ENCODE data around the gene SCTR. TPM values are rescaled to one million over a fixed set of nuclear protein-coding genes. Genes with fewer than 3 reads are reported as not detected.

SCTR gene
- total RNA-seq, 2 experiments from 2014 or later = not detected

- Mint-ChIP-seq H3K27ac (no peak overlapping the region), H3K4me3 (no peak overlapping the region), H3K9me3 (no peaks in the 10 kb centered on the region), H3K4me1 (no peaks in the 10 kb centered on the region), H3K36me3 (ENCODE audit: low read depth) (no peaks in the 10 kb centered on the region), H3K27me3 (peaks cover 3% of the 10 kb centered on the region)
- CTCF ChIA-PET = no interaction called here
- POLR2A ChIA-PET = no interaction called here
- no peak for DNase-seq
Observed at GRCh38 chr2:119490106-119490505, 34.2 kb downstream of the SCTR start.

GRCh38 chr2:119489232-119489952, 34.9 kb downstream of the SCTR start:
- ChIA-PET POLR2A (no interaction called here), CTCF (no interaction called here)
- H3K9me3 Mint-ChIP-seq = no peaks in the 10 kb centered on the region
- H3K4me3 Mint-ChIP-seq = no peak overlapping the region
- H3K36me3 Mint-ChIP-seq (ENCODE audit: low read depth) = no peaks in the 10 kb centered on the region
- H3K27ac Mint-ChIP-seq = no peak overlapping the region
- H3K27me3 Mint-ChIP-seq = no peaks in the 10 kb centered on the region
- H3K4me1 Mint-ChIP-seq = no peaks in the 10 kb centered on the region
- no peak for DNase-seq

GRCh38 chr2:119488245-119489214, 35.8 kb downstream of the SCTR start:
- CTCF ChIA-PET = no interaction called here
- Mint-ChIP-seq H3K36me3 (ENCODE audit: low read depth) (no peaks in the 10 kb centered on the region), H3K4me3 (no peak overlapping the region), H3K4me1 (no peaks in the 10 kb centered on the region), H3K27ac (no peak overlapping the region), H3K27me3 (no peaks in the 10 kb centered on the region), H3K9me3 (no peaks in the 10 kb centered on the region)
- no peak for DNase-seq
- POLR2A ChIA-PET = no interaction called here

GRCh38 chr2:119487434-119488244, 36.6 kb downstream of the SCTR start:
- no peak overlapping the region for H3K27ac Mint-ChIP-seq
- POLR2A ChIA-PET = no interaction called here
- H3K27me3 Mint-ChIP-seq = no peaks in the 10 kb centered on the region
- H3K4me3 Mint-ChIP-seq = no peak overlapping the region
- no peaks in the 10 kb centered on the region for H3K9me3 Mint-ChIP-seq
- no peaks in the 10 kb centered on the region for H3K4me1 Mint-ChIP-seq
- no peak for DNase-seq
- CTCF ChIA-PET = no interaction called here
- no peaks in the 10 kb centered on the region for H3K36me3 Mint-ChIP-seq (ENCODE audit: low read depth)

GRCh38 chr2:119486886-119487285, 37.4 kb downstream of the SCTR start:
- Mint-ChIP-seq H3K27me3 (no peaks in the 10 kb centered on the region), H3K9me3 (no peaks in the 10 kb centered on the region), H3K4me1 (no peaks in the 10 kb centered on the region), H3K27ac (no peak overlapping the region), H3K36me3 (ENCODE audit: low read depth) (no peaks in the 10 kb centered on the region), H3K4me3 (no peak overlapping the region)
- POLR2A ChIA-PET = no interaction called here
- CTCF ChIA-PET = no interaction called here
- DNase-seq = no peak

- Mint-ChIP-seq H3K27me3 (no peaks in the 10 kb centered on the region), H3K4me3 (no peak overlapping the region), H3K9me3 (no peaks in the 10 kb centered on the region), H3K27ac (no peak overlapping the region), H3K4me1 (no peaks in the 10 kb centered on the region), H3K36me3 (ENCODE audit: low read depth) (no peaks in the 10 kb centered on the region)
- ChIA-PET POLR2A (interaction anchor here (0.6 kb wide), 1 partner anchor 653 kb away, joined by 3 read pairs; no protein-coding TSS in a partner anchor), CTCF (no interaction called here)
- no peak for DNase-seq
Observed at GRCh38 chr2:119486196-119486827, 38.0 kb downstream of the SCTR start.

- H3K4me1 Mint-ChIP-seq = no peaks in the 10 kb centered on the region
- POLR2A ChIA-PET = interaction anchor here (0.6 kb wide), 1 partner anchor 654 kb away, joined by 3 read pairs; no protein-coding TSS in a partner anchor
- CTCF ChIA-PET = no interaction called here
- DNase-seq = no peak
- no peaks in the 10 kb centered on the region for H3K9me3 Mint-ChIP-seq
- no peaks in the 10 kb centered on the region for H3K27me3 Mint-ChIP-seq
- H3K36me3 Mint-ChIP-seq (ENCODE audit: low read depth) = no peaks in the 10 kb centered on the region
- H3K27ac Mint-ChIP-seq = no peak overlapping the region
- no peak overlapping the region for H3K4me3 Mint-ChIP-seq
Observed at GRCh38 chr2:119485336-119486110, 38.8 kb downstream of the SCTR start.

- H3K4me3 Mint-ChIP-seq = no peak overlapping the region
- no peaks in the 10 kb centered on the region for H3K27me3 Mint-ChIP-seq
- ChIA-PET POLR2A (no interaction called here), CTCF (no interaction called here)
- H3K9me3 Mint-ChIP-seq = no peaks in the 10 kb centered on the region
- H3K4me1 Mint-ChIP-seq = no peaks in the 10 kb centered on the region
- no peak for DNase-seq
- H3K27ac Mint-ChIP-seq = no peak overlapping the region
- no peaks in the 10 kb centered on the region for H3K36me3 Mint-ChIP-seq (ENCODE audit: low read depth)
Observed at GRCh38 chr2:119484834-119485233, 39.4 kb downstream of the SCTR start.

GRCh38 chr2:119483896-119484718, 40.2 kb downstream of the SCTR start:
- no peaks in the 10 kb centered on the region for H3K4me1 Mint-ChIP-seq
- ChIA-PET CTCF (no interaction called here), POLR2A (no interaction called here)
- H3K27ac Mint-ChIP-seq = no peak overlapping the region
- no peak overlapping the region for H3K4me3 Mint-ChIP-seq
- H3K9me3 Mint-ChIP-seq = no peaks in the 10 kb centered on the region
- no peak for DNase-seq
- H3K27me3 Mint-ChIP-seq = no peaks in the 10 kb centered on the region
- no peaks in the 10 kb centered on the region for H3K36me3 Mint-ChIP-seq (ENCODE audit: low read depth)

- ChIA-PET CTCF (interaction anchor here (0.5 kb wide), 1 partner anchor 699 kb away, joined by 3 read pairs; no protein-coding TSS in a partner anchor), POLR2A (no interaction called here)
- Mint-ChIP-seq H3K36me3 (ENCODE audit: low read depth) (no peaks in the 10 kb centered on the region), H3K4me3 (no peak overlapping the region), H3K27me3 (no peaks in the 10 kb centered on the region), H3K27ac (no peak overlapping the region), H3K4me1 (no peaks in the 10 kb centered on the region), H3K9me3 (no peaks in the 10 kb centered on the region)
- no peak for DNase-seq
Observed at GRCh38 chr2:119483395-119483753, 40.9 kb downstream of the SCTR start.

GRCh38 chr2:119482481-119483394, 41.5 kb downstream of the SCTR start:
- POLR2A ChIA-PET = no interaction called here

More at GRCh38 chr2:119482481-119483394, 41.5 kb downstream of the SCTR start:
- Mint-ChIP-seq H3K4me1 (no peaks in the 10 kb centered on the region), H3K9me3 (no peaks in the 10 kb centered on the region), H3K4me3 (no peak overlapping the region), H3K27ac (no peak overlapping the region), H3K36me3 (ENCODE audit: low read depth) (no peaks in the 10 kb centered on the region), H3K27me3 (no peaks in the 10 kb centered on the region)
- CTCF ChIA-PET = interaction anchor here (0.5 kb wide), 1 partner anchor 700 kb away, joined by 3 read pairs; no protein-coding TSS in a partner anchor
- no peak for DNase-seq
